Measurements from ENCODE around the gene TPST2. TPM values are rescaled to one million over a fixed set of nuclear protein-coding genes. Genes with fewer than 3 reads are reported as not detected.
A peak's percentile ranks its signal among the peaks of the same experiment; 100 is the strongest.

Gene TPST2
- total RNA-seq, 1 donor from 2014 or later, result 37.4 TPM

DNA sequence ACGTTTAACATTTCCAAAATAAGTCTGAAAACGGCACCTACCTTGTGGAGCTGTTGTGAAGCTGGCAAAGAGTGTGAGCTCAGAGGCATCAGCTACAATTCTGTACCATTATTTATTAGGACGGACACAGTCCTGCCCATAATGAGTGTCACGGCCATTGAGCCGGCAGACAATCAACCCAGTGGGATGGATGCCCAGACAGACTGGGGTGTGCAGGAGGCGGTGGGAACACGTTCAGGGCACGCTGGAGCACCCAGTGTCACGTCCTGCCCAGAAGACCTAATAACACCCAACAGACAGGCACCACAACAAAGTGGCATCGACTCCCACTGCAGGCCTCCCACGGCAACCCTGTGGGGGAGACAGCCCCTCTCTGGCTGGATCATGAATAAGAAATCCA, 34.5 kb downstream of the TPST2 start:
- no peak for DNase-seq (ENCODE audit: low read depth)

DNA sequence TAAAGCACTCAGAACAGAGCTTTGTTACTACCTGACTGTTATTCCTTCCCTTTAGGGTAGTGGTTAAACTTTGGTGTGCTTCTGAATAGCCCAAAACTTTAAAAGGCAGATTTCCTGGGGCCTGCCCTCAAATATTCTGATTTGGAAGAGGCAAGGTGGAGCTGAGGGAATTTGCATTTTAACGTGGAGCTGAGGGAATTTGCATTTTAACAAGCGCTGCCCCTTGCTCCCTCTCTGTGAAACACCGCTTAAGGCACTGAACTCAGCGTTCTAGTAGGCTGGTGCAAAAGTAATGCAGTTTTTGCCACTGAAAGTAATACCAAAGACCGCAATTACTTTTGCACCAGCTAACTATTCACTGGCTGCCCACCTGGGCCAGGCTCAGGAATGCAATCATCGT, 35.0 kb downstream of the TPST2 start:
- DNase-seq (ENCODE audit: low read depth), result no peak

DNA sequence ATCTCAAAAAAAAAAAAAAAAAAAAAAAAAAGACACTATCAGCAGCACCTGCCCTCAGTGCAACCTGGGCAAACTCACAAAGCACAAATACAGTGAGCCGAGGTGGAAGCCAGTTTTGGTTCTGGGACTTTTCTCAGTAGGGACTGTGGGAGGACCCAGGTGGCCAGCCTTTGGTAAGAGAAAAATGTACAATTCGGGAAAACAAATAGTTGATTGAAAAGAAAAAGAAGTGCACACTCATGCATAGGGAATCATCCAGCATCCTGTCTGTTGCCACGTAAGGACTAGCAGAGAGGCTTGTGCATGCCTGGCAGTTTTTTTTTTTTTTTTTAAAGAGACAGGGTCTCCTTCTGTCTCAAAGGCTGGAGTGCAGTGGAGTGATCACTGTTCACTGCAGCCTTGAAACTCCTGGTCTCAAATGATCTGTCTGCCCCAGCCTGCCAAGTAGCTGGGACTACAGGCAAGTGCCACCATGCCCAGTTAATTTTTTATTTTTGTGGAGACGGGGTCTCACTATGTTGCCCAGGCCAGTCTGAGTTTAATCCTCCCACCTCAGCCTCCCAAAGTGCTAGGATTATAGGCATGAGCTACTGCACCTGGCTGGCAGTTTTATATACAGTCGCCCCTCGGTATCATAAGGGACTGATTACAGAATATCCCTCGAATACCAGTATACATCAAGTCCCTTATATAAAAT, 36.7 kb downstream of the TPST2 start:
- DNase-seq (ENCODE audit: low read depth), result peak; percentile 63

DNA sequence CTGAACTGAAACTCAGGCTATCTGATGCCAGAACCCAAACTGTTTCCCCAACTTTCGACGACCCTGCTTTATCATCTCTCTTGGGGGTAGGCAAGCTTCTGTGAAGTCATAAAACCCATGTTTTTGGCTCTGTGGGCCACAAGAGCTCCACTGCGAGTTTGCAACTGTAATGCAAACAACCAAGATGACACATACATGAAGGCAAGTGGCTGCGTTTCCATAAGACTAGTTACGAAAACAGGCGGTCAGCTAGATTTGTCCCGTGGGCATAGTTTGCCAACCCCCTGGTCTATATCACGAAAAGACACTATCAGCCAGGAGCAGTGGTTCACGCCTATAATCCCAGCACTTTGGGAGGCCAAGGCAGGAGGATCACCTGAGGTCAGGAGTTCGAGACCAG, 37.5 kb downstream of the TPST2 start:
- DNase-seq (ENCODE audit: low read depth), result no peak

DNA sequence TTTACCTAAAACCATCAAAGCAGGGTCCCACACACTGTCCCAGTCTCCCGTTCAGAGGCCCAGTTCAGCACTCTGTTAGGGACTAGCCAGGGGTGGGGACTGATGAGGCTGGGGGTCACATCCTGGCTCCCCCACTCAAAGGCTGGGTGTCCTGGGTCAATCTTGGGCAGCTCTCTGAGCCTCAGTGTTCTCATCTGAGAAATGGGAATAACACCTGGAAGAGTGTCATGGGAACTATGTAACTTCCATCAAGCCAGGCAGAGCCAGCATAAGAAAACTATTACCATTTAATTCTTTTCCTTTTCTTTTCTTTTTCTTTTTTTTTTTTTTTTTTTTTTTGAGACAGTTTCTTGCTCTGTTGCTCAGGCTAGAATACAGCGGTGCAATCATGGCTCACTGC, 38.4 kb downstream of the TPST2 start:
- DNase-seq (ENCODE audit: low read depth), result no peak

DNA sequence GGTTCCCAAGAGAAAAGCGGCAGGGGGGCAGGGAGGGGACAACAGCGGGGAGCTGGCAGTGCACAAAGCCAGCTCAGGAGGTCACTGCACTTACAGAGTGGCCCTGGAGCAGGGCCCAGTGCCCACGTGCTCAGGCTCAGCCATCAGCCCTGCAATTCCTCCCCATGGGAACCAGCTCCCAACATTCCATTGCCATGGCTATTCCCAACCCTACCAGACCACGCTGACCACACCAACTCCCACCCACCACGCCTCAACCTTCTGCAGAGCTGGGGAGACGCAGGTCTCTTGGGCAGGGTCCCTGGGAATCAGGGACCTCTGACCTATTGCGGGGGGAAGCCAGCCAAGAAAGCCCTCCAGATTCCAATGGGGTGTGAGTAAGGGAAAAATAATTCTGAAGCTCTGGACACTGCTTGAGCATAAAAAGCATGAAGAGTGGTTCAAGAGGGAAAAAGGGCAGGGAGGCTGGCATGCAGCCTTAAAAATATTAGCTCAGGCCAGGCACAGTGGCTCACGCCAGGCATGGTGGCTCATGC, 39.4 kb downstream of the TPST2 start:
- peak; percentile 83 for DNase-seq (ENCODE audit: low read depth)

DNA sequence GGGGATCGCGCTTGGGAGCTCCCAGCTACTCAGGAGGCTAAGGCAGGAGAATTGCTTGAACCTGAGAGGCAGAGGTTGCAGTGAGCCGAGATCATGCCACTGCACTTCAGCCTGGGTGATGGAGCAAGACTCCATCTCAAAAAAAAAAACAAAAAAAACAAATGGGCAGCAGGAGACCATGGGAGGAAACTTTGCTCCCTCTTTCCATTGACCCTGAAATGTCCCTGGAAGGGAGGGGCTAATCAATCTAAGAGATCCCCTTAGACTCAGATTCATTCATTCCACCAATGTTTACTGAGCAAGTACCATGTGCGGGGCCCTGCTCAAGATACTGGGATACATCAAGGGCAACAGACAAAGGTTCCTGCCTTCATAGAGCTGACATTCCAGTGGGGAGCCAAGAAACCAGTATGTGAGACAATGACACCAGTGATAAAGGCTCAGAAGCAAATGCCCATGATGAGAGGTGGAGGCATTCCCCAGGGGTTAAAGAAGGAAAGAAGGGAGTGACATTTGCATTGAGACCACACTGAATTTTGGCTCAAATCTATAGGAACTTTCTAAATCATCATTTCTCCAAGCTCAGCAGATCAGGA, 39.9 kb downstream of the TPST2 start:
- no peak for DNase-seq (ENCODE audit: low read depth)

DNA sequence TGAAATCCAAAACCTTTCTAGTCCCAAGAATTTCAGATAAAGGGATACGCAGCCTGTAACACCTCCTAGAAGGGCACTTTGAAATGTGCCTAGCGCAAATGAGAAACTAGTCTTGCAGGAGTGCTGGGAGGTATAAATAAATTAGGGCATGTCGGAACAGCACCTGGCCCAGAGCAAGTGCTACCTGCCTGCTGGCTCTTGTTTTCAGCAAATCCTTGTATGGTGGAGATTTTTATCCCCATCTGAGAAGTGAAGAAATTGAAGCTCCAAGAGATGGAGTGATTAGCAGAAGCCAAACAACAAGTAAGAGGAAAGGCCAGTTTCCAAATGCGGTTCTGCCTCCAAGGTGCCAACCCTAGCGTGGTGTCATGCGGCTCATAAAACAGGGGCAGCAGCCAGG, 40.9 kb downstream of the TPST2 start:
- DNase-seq (ENCODE audit: low read depth), result no peak

DNA sequence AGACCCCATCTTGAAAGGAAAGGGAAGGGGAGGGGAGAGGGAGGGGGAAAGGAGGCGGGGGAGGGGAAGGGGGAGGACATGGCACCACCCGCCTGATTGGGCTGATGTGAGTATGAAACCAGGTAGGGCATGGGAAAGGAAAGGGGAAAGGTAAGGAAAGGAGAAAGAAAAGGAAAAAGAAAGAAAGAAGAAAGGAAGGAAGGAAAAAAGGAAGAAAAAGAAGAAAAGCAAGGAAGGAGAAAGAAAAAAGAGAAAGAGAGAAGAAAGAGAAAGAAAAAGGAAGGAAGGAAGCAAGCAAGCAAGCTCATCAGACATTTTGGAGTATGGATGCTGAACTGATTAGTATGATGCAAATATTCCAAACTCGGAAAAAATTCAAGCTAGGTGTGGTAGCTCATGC, 41.6 kb downstream of the TPST2 start:
- no peak for DNase-seq (ENCODE audit: low read depth)

DNA sequence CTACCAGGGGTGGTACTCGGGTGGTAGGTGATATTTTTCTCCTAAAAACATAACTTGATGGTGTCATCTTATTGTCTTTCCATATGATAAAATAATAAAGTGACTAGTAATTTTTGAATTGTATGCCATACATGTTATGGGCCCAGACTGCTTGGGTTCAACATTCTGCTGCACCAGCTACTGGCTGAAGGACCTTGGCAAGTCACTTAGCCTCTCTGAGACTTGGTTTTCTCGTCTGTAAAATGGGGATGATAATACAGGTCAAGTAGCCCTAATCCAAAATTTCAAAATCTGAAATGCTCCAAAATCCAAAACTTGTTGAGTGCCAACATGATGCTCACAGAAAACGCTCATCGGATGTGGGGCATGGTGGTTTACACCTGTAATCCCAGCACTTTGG, 42.1 kb downstream of the TPST2 start:
- no peak for DNase-seq (ENCODE audit: low read depth)

DNA sequence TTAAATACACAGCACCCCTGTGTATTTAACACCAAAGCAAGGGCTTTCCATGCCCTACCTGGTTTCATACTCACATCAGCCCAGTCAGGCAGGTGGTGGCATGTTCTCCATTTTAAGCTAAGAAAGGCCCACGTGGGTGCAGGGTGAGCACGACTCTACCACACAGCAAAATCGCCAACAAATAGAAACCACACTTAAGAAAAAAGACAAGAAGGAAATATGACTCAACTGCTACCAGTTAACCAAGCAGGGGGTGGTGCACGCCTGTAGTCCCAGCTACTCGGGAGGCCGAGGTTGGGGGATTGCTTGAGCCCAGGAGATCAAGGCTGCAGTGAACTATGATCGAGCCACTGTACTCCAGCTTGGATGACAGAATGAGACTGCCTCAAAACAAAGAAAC, 42.5 kb downstream of the TPST2 start:
- no peak for DNase-seq (ENCODE audit: low read depth)

DNA sequence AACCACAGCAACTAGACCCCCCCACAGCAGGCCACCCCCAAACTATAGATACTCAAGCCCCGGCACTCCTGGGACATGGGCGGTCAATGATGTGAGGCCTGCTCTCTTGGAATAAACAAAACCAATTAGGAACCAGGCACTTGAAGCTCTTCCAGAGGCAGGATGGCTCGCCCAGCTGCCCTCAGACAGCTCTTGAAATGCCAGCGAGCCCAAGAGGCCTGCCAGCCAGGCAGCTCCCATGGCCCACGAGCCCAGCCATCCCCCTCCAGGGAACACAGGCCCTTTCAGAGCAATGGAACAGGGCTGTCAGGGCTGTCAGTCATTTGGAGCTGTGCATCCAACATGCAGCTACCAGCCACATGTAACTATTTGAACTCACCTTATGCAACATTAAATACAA, 43.6 kb downstream of the TPST2 start:
- DNase-seq (ENCODE audit: low read depth), result no peak

DNA sequence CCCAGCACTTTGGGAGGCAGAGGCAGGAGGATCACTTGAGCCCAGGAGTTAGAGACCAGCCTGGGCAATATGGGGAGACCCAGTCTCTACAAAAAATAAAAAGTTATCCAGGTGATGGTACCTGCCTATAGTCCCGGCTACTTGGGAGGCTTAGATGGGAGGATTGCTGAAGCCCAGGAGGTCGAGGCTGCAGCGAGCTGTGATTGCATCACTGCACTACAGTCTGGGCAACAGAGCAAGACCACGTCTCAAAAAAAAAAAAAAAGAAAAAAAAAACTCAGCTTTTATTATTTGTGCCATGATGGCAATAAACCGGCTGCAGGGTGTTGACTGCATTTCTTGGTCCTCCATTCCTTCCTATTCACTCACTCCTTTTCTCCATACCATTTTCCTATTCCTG, 44.1 kb downstream of the TPST2 start:
- no peak for DNase-seq (ENCODE audit: low read depth)

DNA sequence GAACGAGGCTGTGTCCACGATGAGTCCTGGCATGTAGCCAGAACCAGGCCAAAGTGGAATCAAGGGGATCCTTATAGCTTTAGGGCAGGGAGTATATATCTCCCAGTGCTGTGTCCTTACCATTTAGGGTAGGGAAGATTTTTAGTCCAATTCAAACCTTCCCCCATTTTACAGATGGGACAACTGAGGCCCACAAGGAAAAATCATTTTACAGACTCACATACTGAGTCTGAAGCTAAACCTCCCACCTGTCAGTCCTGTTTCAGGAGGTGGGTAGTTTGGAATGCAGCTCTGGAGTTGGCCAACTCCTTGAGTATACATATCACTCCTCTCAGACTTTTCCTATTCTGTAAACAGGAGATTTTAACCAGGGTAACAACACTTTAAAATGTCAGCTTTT, 44.5 kb downstream of the TPST2 start:
- no peak for DNase-seq (ENCODE audit: low read depth)

DNA sequence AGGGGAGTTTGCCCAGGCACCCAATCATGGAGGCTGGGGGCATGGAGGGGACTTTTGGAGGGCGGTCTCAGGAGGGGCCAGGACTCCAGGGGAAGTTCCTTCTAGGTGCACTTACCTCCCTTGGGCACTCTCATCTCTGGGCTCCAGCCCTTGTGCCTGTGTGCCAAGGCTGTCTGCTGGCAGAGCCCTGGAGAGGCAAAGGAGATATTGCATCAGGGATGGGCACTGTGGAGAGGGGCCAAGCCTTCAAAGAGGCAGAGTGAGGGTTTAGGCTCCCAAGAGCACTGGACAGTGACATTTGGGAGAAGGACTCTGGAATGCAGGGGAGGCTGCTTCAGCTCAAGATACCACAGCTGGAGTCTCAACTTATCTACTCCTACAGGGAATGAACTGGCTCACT, 45.4 kb downstream of the TPST2 start:
- DNase-seq (ENCODE audit: low read depth), result no peak

DNA sequence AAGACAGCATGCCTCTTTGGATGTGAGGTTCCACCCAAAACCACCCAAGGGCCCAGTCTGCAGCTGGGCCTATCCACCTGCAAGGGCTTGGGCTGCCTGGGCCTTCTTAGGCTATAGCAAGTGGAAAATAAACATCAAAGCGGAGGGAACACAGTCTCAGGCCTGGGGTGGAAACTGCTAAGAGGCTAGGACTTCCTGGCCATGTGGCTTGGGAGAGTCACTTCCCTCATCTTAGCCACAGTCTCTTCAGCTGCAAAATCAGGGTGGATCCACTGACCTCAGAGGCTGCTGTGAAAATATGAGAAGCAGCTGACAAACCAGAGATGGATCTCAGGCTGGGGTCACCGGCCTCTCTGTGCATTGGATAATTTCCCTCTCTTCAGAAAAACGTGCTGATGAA, 47.1 kb downstream of the TPST2 start:
- no peak for DNase-seq (ENCODE audit: low read depth)

DNA sequence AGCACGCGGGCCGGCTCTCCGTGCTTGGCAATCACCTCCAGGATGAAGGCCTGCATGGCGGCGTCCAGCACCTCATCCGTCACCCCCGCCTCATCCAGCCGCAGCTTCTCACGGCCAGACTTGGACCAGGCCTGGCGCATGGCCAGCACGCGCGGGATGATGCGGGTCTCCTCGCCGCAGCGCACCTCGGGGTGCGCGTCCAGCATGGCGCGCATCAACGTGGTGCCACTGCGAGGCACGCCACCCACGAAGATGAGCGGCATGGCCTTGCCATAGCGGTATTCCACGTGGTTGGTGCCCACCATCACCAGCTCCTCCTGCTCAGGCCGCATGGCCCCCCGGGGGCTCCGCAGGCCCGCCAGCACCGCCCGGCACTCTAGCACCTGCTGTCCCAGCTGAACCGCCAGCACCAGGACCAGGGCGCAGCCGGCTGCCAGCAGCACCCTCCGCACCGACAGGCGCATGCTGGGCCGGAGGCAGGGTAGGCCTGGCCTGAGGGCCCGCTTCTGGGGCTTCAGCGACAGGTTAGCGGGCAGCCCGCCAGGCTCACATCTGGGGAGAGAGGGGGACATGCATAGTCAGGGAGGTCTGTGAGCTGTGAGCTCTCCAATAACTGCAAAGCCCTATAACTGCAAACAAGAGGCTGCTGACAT, 48.6 kb downstream of the TPST2 start:
- DNase-seq (ENCODE audit: low read depth), result no peak

DNA sequence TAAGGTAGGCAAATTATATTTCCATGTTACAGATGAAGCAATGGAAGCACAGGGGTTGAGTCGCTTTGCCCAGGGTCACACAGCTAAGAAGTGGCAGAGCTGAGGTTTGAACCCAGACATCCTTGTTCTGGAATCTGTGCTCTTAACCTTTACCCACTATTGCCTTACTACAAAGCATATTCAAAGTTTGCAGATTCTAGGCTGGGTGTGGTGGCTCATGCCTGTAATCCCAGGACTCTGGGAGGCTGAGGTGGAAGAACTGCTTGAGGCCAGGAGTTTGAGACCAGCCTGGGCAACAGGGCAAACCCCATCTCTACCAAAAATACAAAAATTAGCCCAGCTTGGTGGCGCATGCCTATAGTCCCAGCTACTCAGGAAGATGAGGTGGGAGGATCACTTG, 49.8 kb downstream of the TPST2 start:
- no peak for DNase-seq (ENCODE audit: low read depth)

DNA sequence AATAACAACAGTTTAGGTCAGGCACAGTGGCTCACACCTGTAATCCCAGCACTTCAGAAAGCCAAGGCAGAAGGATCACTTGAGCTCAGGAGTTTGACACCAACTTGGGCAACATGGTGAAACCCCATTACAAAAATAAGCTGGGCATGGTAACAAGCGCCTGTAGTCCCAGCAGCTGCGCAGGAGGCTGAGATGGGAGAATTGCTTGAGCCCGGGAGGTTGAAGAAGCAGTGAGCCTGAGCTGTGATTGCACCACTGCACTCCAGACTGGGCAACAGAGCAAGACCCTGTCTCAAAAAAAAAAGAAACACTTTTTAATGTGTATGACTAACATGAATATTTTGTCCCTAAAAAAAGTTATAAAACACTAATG, 53.2 kb downstream of the TPST2 start:
- DNase-seq (ENCODE audit: low read depth), result no peak

DNA sequence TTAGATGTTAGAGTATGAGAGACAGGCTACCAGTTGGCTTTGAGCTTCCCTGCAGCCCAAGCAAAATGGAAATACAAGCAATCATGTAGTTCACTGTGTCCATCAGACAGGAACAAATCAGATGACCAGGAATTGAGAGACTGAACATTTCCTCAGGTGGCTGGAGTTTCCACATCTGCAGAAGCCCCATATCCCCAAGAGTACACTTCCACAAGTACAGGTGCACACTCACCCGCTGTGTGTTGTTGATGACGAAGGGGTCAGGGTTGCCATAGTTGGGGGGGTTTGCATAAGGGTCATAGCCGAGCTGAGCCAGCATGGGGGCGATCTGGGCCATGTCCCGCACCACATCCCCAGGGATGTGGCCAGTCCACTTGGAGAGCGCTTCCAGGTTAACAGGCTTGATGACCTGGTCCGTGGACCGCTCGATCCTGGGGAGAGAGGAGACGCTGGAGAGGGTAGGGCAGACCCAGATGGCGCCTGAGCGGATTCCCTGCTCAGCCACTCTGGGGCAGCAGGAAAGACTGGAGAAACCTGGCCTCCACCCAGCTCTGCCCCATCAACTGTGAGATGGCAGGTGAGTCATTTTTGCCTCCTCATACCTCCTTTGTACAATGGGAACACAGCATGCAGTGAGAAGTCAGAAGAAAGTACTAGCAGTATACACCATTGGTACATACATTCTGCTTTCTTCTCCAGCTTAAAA, 53.7 kb downstream of the TPST2 start:
- DNase-seq (ENCODE audit: low read depth), result no peak

DNA sequence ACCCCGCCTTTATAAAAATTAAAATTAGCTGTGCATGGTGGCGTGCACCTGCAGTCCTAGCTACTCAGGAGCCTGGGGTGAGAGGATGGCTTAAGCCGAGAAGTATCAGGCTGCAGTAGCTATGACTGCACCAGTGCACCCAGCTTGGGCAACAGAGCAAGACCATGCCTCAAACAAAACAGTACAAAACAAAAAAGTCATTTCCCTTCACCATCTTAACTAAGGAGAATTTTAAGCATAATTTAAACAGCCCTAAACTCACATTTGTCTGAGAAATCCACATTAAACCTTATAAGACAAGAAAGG, 54.4 kb downstream of the TPST2 start:
- DNase-seq (ENCODE audit: low read depth), result no peak

DNA sequence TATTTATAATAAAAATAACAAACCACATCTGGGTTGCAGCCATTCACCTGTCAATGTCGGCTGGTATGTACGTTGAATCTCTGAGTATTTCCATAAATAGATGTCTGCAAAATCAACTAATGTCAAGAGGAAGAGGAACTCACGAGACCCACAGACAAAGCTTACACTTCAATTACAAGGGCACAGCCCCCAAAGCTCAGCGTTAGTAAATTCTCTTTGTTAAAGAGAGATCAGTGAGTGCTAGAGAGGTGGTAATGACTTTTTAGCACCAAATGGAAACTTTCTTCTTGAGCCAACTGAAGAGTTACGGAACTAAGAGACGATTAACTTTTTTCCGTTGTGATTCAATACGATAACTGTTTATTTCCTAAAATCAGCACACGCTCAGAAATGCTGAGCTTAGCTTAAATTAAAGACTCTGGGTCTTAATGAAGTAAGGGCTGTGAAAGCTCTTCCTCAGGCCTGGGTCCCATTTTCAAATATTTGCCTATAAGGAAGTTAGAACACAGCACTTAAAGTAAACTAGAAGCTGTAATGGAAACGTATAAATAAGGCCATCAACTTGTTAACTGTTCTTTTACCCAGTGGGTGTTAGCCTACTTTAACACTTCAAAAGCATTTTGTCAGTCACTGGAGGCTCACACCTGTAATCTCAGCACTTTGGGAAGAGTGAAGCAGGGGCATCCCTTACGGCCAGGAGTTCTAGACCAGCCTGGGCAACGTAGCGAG, 54.9 kb downstream of the TPST2 start:
- no peak for DNase-seq (ENCODE audit: low read depth)
